ENCODE results near the gene CASR. TPM values are rescaled to one million over a fixed set of nuclear protein-coding genes. Genes with fewer than 3 reads are reported as not detected.

CASR gene
- total RNA-seq, 1 donor from 2014 or later, result not detected

DNA sequence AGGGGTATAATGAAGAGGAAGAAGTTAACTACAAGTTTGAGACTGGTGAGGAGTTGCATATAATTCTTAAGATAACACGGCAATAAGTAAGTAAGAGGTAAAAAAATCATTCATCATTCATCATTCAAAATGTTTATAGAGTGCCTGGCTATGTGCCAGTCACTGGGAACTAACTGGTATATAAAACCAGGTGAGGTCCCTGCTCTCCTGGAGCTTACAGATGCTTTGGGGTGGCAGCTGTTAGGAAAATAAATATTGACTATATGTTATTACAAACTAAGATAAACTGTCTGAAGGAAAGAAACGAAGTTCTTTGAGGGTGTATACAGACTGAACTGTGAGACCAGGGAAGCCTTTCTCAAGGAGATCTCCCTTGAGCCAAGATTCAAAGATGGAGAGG, 2.9 kb downstream of the CASR start:
- DNase-seq (ENCODE audit: low read depth, low spot score), result no peak
- peaks cover 100% of the 10 kb centered on the region for H3K27me3 Mint-ChIP-seq (ENCODE audit: low read depth)
- H3K36me3 Mint-ChIP-seq (ENCODE audit: low read depth), result peaks cover 5% of the 10 kb centered on the region
- H3K9me3 Mint-ChIP-seq, result no peaks in the 10 kb centered on the region
- TF ChIP-seq, protein P1, sequence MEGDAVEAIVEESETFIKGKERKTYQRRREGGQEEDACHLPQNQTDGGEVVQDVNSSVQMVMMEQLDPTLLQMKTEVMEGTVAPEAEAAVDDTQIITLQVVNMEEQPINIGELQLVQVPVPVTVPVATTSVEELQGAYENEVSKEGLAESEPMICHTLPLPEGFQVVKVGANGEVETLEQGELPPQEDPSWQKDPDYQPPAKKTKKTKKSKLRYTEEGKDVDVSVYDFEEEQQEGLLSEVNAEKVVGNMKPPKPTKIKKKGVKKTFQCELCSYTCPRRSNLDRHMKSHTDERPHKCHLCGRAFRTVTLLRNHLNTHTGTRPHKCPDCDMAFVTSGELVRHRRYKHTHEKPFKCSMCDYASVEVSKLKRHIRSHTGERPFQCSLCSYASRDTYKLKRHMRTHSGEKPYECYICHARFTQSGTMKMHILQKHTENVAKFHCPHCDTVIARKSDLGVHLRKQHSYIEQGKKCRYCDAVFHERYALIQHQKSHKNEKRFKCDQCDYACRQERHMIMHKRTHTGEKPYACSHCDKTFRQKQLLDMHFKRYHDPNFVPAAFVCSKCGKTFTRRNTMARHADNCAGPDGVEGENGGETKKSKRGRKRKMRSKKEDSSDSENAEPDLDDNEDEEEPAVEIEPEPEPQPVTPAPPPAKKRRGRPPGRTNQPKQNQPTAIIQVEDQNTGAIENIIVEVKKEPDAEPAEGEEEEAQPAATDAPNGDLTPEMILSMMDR (conservative IDR thresholded peaks at IDR 0.05), result no peak
- H3K4me1 Mint-ChIP-seq, result peaks cover 5% of the 10 kb centered on the region
- H3K27ac Mint-ChIP-seq (ENCODE audit: unreplicated experiment), result no peak overlapping the region
- H3K4me3 Mint-ChIP-seq, result no peak overlapping the region

DNA sequence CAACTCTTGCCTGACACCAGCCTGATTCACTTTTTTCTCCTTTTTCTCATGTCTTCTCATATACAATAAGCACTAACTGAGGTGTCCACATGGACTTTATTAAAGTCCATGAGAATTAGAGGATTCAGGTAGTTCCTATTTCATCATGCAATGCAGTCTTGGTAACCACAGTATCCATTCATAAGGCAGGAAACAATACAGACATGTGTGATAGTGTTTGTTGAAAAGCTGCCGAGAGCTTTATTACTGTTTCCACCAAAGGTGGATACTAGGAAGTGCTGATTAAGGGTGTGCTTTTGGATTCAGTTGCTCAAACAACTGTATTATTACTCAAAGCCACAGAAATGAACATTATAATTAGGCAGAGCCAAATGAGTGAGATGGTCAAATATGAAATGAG, 5.3 kb downstream of the CASR start:
- Mint-ChIP-seq H3K27me3 (ENCODE audit: low read depth) (peaks cover 93% of the 10 kb centered on the region), H3K9me3 (no peaks in the 10 kb centered on the region), H3K36me3 (ENCODE audit: low read depth) (peaks cover 3% of the 10 kb centered on the region), H3K4me1 (peaks cover 2% of the 10 kb centered on the region), H3K4me3 (no peak overlapping the region), H3K27ac (ENCODE audit: unreplicated experiment) (no peak overlapping the region)
- no peak for DNase-seq (ENCODE audit: low read depth, low spot score)
- TF ChIP-seq, protein P1 (conservative IDR thresholded peaks at IDR 0.05), result no peak

DNA sequence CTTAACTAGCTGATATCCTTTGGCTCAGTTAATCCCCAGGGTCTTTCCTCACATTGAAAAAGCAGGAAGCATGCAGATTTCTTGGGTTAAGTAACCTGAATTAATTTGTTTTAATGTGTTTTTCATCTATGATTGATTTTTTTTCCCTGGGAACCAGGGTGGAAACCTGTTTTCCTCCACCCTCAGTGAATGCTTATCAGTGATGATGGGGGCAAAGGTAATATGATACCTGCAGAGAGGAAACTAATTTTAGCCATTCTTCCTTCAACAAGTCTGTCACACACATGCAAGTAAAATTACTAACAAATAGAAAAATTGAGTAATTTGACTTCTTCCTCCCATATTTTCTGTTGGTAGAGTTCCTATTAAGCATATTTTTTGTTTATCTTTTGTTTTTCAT, 5.9 kb downstream of the CASR start:
- Mint-ChIP-seq H3K27ac (ENCODE audit: unreplicated experiment) (no peak overlapping the region), H3K4me3 (no peak overlapping the region), H3K36me3 (ENCODE audit: low read depth) (peaks cover 3% of the 10 kb centered on the region)

DNA sequence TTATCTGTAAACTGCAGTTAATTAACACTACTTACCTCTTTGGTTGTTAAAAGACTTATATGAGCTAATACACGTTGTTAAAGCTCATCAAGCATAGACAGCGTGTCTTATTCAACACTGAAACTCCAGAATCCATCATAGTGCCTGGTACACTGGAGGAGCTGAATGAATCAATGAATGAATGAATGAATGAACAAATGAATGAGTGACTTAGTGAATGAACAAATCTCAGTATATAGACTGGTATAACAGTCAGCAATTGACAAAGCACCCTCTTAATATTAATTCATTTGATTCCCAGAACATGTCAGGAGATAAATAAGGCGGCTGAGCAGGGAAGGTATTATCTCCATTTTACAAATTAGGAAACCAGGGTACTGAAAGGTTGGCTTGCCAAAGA, 7.1 kb downstream of the CASR start:
- Mint-ChIP-seq H3K4me1 (no peaks in the 10 kb centered on the region), H3K9me3 (no peaks in the 10 kb centered on the region), H3K27ac (ENCODE audit: unreplicated experiment) (no peak overlapping the region), H3K27me3 (ENCODE audit: low read depth) (peaks cover 88% of the 10 kb centered on the region), H3K36me3 (ENCODE audit: low read depth) (no peaks in the 10 kb centered on the region), H3K4me3 (no peak overlapping the region)
- DNase-seq (ENCODE audit: low read depth, low spot score), result no peak
- TF ChIP-seq, protein P1 (conservative IDR thresholded peaks at IDR 0.05), result no peak

More for the DNA sequence above, 5.9 kb downstream of the CASR start:
- Mint-ChIP-seq H3K9me3 (no peaks in the 10 kb centered on the region), H3K4me1 (no peaks in the 10 kb centered on the region), H3K27me3 (ENCODE audit: low read depth) (peaks cover 91% of the 10 kb centered on the region)
- TF ChIP-seq, protein P1 (conservative IDR thresholded peaks at IDR 0.05), result no peak
- DNase-seq (ENCODE audit: low read depth, low spot score), result no peak

DNA sequence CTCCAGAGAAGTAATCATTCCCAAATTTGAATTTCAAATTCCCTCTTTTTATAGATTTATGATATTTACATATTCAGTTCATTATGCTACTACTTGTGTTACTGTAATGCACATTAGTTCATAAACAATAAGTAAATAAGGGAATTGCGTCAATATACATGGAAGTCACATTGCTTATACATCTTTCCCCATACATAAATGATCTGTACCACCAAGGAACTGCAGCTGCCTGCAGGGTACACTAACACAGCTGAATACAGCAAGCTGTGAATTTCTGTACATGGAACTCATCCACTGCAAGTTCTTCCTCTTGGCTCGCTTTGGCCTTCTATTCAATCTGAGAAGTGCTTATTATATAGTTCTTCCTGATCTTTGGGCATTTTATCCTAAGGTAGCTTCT, 15.5 kb downstream of the CASR start:
- H3K27ac Mint-ChIP-seq (ENCODE audit: unreplicated experiment), result no peak overlapping the region
- peaks cover 6% of the 10 kb centered on the region for H3K4me1 Mint-ChIP-seq
- no peak overlapping the region for H3K4me3 Mint-ChIP-seq
- TF ChIP-seq, protein P1 (conservative IDR thresholded peaks at IDR 0.05), result no peak
- no peaks in the 10 kb centered on the region for H3K36me3 Mint-ChIP-seq (ENCODE audit: low read depth)
- peaks cover 18% of the 10 kb centered on the region for H3K27me3 Mint-ChIP-seq (ENCODE audit: low read depth)
- peaks cover 7% of the 10 kb centered on the region for H3K9me3 Mint-ChIP-seq
- no peak for DNase-seq (ENCODE audit: low read depth, low spot score)

DNA sequence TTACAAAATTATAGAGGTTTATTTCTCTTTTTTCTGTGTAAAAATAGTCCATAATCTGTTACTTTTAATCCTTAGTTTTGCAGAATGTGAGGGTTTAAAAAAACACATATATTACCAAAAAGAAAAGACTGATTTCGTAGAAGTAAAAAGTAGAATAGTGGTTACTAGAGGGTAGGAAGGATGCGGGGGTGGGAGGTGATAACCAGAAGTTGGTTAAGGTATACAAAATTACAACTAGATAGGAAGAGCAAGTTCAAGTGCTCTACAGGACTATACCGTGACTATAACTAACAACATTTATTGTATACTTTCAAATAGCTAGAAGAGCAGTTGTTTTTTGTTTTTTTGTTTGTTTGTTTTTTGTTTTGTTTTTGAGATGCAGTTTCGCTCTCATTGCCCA, 16.1 kb downstream of the CASR start:
- DNase-seq (ENCODE audit: low read depth, low spot score), result no peak
- TF ChIP-seq, protein P1 (conservative IDR thresholded peaks at IDR 0.05), result no peak
- H3K9me3 Mint-ChIP-seq, result peaks cover 7% of the 10 kb centered on the region
- H3K36me3 Mint-ChIP-seq (ENCODE audit: low read depth), result no peaks in the 10 kb centered on the region
- peaks cover 6% of the 10 kb centered on the region for H3K4me1 Mint-ChIP-seq
- peaks cover 13% of the 10 kb centered on the region for H3K27me3 Mint-ChIP-seq (ENCODE audit: low read depth)
- no peak overlapping the region for H3K27ac Mint-ChIP-seq (ENCODE audit: unreplicated experiment)
- no peak overlapping the region for H3K4me3 Mint-ChIP-seq

Data from neural crest cell (in vitro differentiated cells).